Urinary bladder (tissue), 4 donors: ENCODE results near the gene ATP8A2. TPM values are rescaled to one million over a fixed set of nuclear protein-coding genes. Genes with fewer than 3 reads are reported as not detected.

Source experiments
- DNase-seq: peaks from one replicate; pipeline ENCODE4 v3.0.0-alpha.2; 2015; ENCODE audit errors: extremely low spot score
- H3K27ac ChIP-seq: one replicate; pipeline ENCODE4 v1.5.1; 2013; ENCODE audit warnings: low read depth, mild to moderate bottlenecking, moderate library complexity
- H3K36me3 ChIP-seq: one replicate; pipeline ENCODE4 v1.6.1; 2013; ENCODE audit warnings: mild to moderate bottlenecking, moderate library complexity; ENCODE audit not compliant: insufficient read depth
- H3K4me1 ChIP-seq: one replicate; pipeline ENCODE4 v1.6.1; 2013; ENCODE audit warnings: mild to moderate bottlenecking, moderate library complexity; ENCODE audit not compliant: insufficient read depth
- H3K4me3 ChIP-seq: one replicate; pipeline ENCODE4 v1.5.1; 2013; ENCODE audit warnings: low read depth, low read length
- WGBS: extraction: QIAGEN DNeasy Blood & Tissue Kit; methylation state at CpG from one replicate; pipeline ENCODE4 v1.1.7; 2013; 5-methylcytosine and 5-hydroxymethylcytosine counted together
- polyA plus RNA-seq: library from polyadenylated mRNA; stranded (reverse); fragments of 200-250 nt; gene quantifications from one replicate; pipeline ENCODE4 v1.2.3, GENCODE V29; 2013
- total RNA-seq: library from RNA; depleted of rRNA; stranded (reverse); fragments of >200 nt; gene quantifications from one replicate; pipeline ENCODE4 v1.2.3, GENCODE V29; 2014
- donor health status: healthy with polysubstance abuse.
- donor health status: healthy.

Gene ATP8A2
- total and polyA plus RNA-seq, 2 donors: 1.4 to 1.5 TPM

GRCh38 chr13:25864936-25865335 lies 493.2 kb downstream of the ATP8A2 start:
- Histone ChIP-seq H3K4me3 (no peak overlapping the region), H3K36me3 (no peaks in the 10 kb centered on the region), H3K27ac (no peak overlapping the region), H3K4me1 (no peaks in the 10 kb centered on the region)
- WGBS: 91% methylated on average over 1 of the region's 1 CpG
- no peak for DNase-seq

- no peak overlapping the region for H3K27ac ChIP-seq
- no peaks in the 10 kb centered on the region for H3K36me3 ChIP-seq
- no peaks in the 10 kb centered on the region for H3K4me1 ChIP-seq
- H3K4me3 ChIP-seq: no peak overlapping the region
- WGBS: 76% methylated on average over 2 of the region's 2 CpGs
- DNase-seq: no peak
Measured at GRCh38 chr13:25865391-25865790, 493.6 kb downstream of the ATP8A2 start.

GRCh38 chr13:25867038-25867437 lies 495.3 kb downstream of the ATP8A2 start:
- no peak overlapping the region for H3K27ac ChIP-seq
- H3K36me3 ChIP-seq: no peaks in the 10 kb centered on the region
- DNase-seq: no peak
- no peak overlapping the region for H3K4me3 ChIP-seq
- no peaks in the 10 kb centered on the region for H3K4me1 ChIP-seq

- WGBS: 78% methylated on average over 5 of the region's 5 CpGs
- H3K4me3 ChIP-seq: no peak overlapping the region
- H3K4me1 ChIP-seq: no peaks in the 10 kb centered on the region
- H3K27ac ChIP-seq: no peak overlapping the region
- H3K36me3 ChIP-seq: no peaks in the 10 kb centered on the region
- no peak for DNase-seq
Measured at GRCh38 chr13:25868490-25868889, 496.7 kb downstream of the ATP8A2 start.

GRCh38 chr13:25869941-25870340 lies 498.2 kb downstream of the ATP8A2 start:
- H3K36me3 ChIP-seq: no peaks in the 10 kb centered on the region
- no peak overlapping the region for H3K4me3 ChIP-seq
- H3K27ac ChIP-seq: no peak overlapping the region
- WGBS: 77% methylated on average over 12 of the region's 12 CpGs
- no peaks in the 10 kb centered on the region for H3K4me1 ChIP-seq
- DNase-seq: no peak

GRCh38 chr13:25871389-25872125 lies 499.8 kb downstream of the ATP8A2 start:
- 90% methylated on average over 11 of the region's 11 CpGs for WGBS
- Histone ChIP-seq H3K4me1 (no peaks in the 10 kb centered on the region), H3K4me3 (no peak overlapping the region), H3K27ac (no peak overlapping the region), H3K36me3 (no peaks in the 10 kb centered on the region)
- no peak for DNase-seq

- H3K4me1 ChIP-seq: no peaks in the 10 kb centered on the region
- 58% methylated on average over 7 of the region's 7 CpGs for WGBS
- H3K4me3 ChIP-seq: no peak overlapping the region
- H3K36me3 ChIP-seq: no peaks in the 10 kb centered on the region
- no peak overlapping the region for H3K27ac ChIP-seq
- no peak for DNase-seq
Measured at GRCh38 chr13:25872481-25873241, 500.9 kb downstream of the ATP8A2 start.

GRCh38 chr13:25873242-25873612 lies 501.5 kb downstream of the ATP8A2 start:
- Histone ChIP-seq H3K27ac (no peak overlapping the region), H3K4me1 (no peaks in the 10 kb centered on the region), H3K36me3 (no peaks in the 10 kb centered on the region), H3K4me3 (no peak overlapping the region)
- 79% methylated on average over 2 of the region's 2 CpGs for WGBS
- DNase-seq: no peak

- no peak overlapping the region for H3K4me3 ChIP-seq
- DNase-seq: no peak
- H3K4me1 ChIP-seq: no peaks in the 10 kb centered on the region
- WGBS: 87% methylated on average over 11 of the region's 11 CpGs
- no peak overlapping the region for H3K27ac ChIP-seq
- H3K36me3 ChIP-seq: no peaks in the 10 kb centered on the region
Measured at GRCh38 chr13:25874064-25874737, 502.4 kb downstream of the ATP8A2 start.

GRCh38 chr13:25874907-25875306 lies 503.1 kb downstream of the ATP8A2 start:
- no peak for DNase-seq
- no peaks in the 10 kb centered on the region for H3K36me3 ChIP-seq
- 46% methylated on average over 6 of the region's 6 CpGs for WGBS
- no peak overlapping the region for H3K4me3 ChIP-seq
- H3K4me1 ChIP-seq: no peaks in the 10 kb centered on the region
- no peak overlapping the region for H3K27ac ChIP-seq

- Histone ChIP-seq H3K4me1 (no peaks in the 10 kb centered on the region), H3K27ac (no peak overlapping the region), H3K4me3 (no peak overlapping the region), H3K36me3 (no peaks in the 10 kb centered on the region)
- WGBS: 80% methylated on average over 6 of the region's 6 CpGs
- DNase-seq: no peak
Measured at GRCh38 chr13:25876247-25876646, 504.5 kb downstream of the ATP8A2 start.

GRCh38 chr13:25879466-25879865 lies 507.7 kb downstream of the ATP8A2 start:
- no peaks in the 10 kb centered on the region for H3K36me3 ChIP-seq
- H3K4me1 ChIP-seq: no peaks in the 10 kb centered on the region
- DNase-seq: no peak
- no peak overlapping the region for H3K4me3 ChIP-seq
- H3K27ac ChIP-seq: no peak overlapping the region
- WGBS: 91% methylated on average over 5 of the region's 5 CpGs

GRCh38 chr13:25881136-25881926 lies 509.6 kb downstream of the ATP8A2 start:
- Histone ChIP-seq H3K4me1 (no peaks in the 10 kb centered on the region), H3K27ac (no peak overlapping the region), H3K36me3 (no peaks in the 10 kb centered on the region), H3K4me3 (no peak overlapping the region)
- WGBS: 68% methylated on average over 3 of the region's 3 CpGs
- no peak for DNase-seq
